Smooth muscle cell of the coronary artery (primary cell): Measurements from ENCODE around the gene NAA15. TPM values are rescaled to one million over a fixed set of nuclear protein-coding genes. Genes with fewer than 3 reads are reported as not detected.

Source experiments
- total RNA-seq: library from RNA; depleted of rRNA; stranded (reverse); fragments of >200 nt; gene quantifications from 2 replicates; pipeline ENCODE4 v1.2.3, GENCODE V29; 2014; ENCODE audit warnings: low replicate concordance

The NAA15 gene
- 14.2 and 21.9 TPM in 2 replicates for total RNA-seq

DNA sequence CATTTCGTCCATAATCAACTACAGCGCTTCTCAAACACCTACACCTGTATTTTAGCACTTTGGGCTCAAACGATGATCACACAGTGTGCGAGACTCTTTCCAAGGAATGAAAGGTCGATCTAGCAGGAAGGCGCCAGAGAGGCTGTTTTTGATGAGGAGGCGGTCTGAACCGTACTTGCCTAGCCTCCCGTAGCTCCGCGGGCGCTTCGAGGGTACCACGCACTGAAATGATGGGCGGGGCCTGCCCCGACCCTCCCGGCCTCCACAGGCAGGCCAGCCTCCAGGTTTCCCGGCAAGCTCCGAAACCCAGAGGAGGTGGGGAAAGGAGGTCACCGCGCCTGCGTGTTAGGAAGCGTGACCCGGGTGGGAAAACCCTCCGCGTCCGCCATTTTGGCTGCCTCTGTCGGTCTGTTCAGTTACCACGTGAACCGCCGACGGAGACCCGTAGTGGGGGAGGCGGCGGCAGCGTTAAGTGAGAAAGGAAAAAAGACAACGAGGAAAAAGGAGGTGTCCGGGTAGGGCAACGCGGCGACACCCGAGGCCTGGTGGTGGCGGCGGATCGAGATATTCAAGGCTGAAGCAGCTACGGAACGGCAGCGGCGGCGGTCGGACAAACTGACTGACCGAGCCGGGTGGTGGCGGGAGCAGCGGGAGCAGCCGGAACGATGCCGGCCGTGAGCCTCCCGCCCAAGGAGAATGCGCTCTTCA, at the start of gene NAA15:
NAA15 (plus strand) TSS at position 393 of the 708 bp plus-strand sequence; CDS start at position 666, 273 bp downstream.

GRCh38 chr4:139279760-139280620, 21.3 kb upstream of the NAA15 start, which contains the start of gene MGARP:
Gene MGARP, minus strand, starts transcription at chr4:139280225. Its CDS starts 67 bp downstream, at chr4:139280158.

GRCh38 chr4:139301821-139302611, 711 bp downstream of the NAA15 start, which contains the start of gene NDUFC1:
Gene NDUFC1, minus strand, starts transcription at chr4:139302477. Its CDS starts 6,679 bp downstream, at chr4:139295798.

GRCh38 chr4:139454111-139455045, 153.1 kb downstream of the NAA15 start, which contains the start of gene RAB33B:
Gene RAB33B, plus strand, starts transcription at chr4:139454121. Its CDS starts 75 bp downstream, at chr4:139454196.

Other genes with a start within 250 kb of the NAA15 start
- gene ELF2, start 124.3 kb upstream of the NAA15 start, total RNA-seq: 32.8 and 50.5 TPM in 2 replicates
- gene MGARP, start 21.3 kb upstream of the NAA15 start, total RNA-seq: 4.9 and 90.6 TPM in 2 replicates
- 31.2 and 77.0 TPM in 2 replicates for gene NDUFC1, start 972 bp downstream of the NAA15 start, total RNA-seq
- 11.7 and 14.7 TPM in 2 replicates for gene RAB33B, start 152.6 kb downstream of the NAA15 start, total RNA-seq